Spleen (tissue), 11 donors: ENCODE data around the gene NUP98. TPM values are rescaled to one million over a fixed set of nuclear protein-coding genes. Genes with fewer than 3 reads are reported as not detected.
"Not testable (repeated sequence)": the region's sequence is repeated elsewhere in the genome, so short reads cannot be mapped to it uniquely, and the experiment has no call there.

Experiments used
- DNase-seq: peaks from one replicate; pipeline ENCODE4 v3.0.0-alpha.2; 2020
- H3K27ac ChIP-seq, 8 donors: fragments of 200-600 bp; sonication (generic) in 7 of 8; 1 replicate in 4 of 8; 2 replicates in 4 of 8; pipeline versions ENCODE4 v1.5.0 to v1.8.0; 2016 to 2021; ENCODE audit warnings: inconsistent platforms in 4 of 8, mild to moderate bottlenecking in 4 of 8, moderate library complexity in 1 of 8
- H3K27me3 ChIP-seq, 7 donors: fragments of 200-600 bp; sonication (generic) in 6 of 7; replicated peaks in 1 of 7; 1 replicate in 4 of 7; 2 replicates in 3 of 7; pipeline versions ENCODE4 v1.5.0 to v1.8.0; 2016 to 2021; ENCODE audit warnings: inconsistent platforms in 3 of 7, mild to moderate bottlenecking in 1 of 7
- H3K36me3 ChIP-seq, 6 donors: fragments of 200-600 bp; sonication (generic) in 5 of 6; 1 replicate in 4 of 6; 2 replicates in 2 of 6; pipeline versions ENCODE4 v1.5.0 to v1.8.0; 2016 to 2021; ENCODE audit warnings: inconsistent platforms in 2 of 6
- H3K4me1 ChIP-seq, 6 donors: fragments of 200-600 bp; sonication (generic) in 5 of 6; 1 replicate in 3 of 6; 2 replicates in 3 of 6; pipeline versions ENCODE4 v1.5.0 to v1.8.0; 2016 to 2021; ENCODE audit warnings: inconsistent platforms in 3 of 6
- H3K4me3 ChIP-seq, 8 donors: fragments of 200-600 bp; sonication (generic) in 7 of 8; 1 replicate in 4 of 8; 2 replicates in 4 of 8; pipeline versions ENCODE4 v1.5.0 to v1.8.0; 2016 to 2021; ENCODE audit warnings: inconsistent platforms in 4 of 8, mild to moderate bottlenecking in 4 of 8, moderate library complexity in 2 of 8
- H3K9me3 ChIP-seq, 8 donors: fragments of 200-600 bp; sonication (generic) in 7 of 8; 1 replicate in 4 of 8; 2 replicates in 4 of 8; pipeline versions ENCODE4 v1.5.0 to v1.8.0; 2016 to 2021; ENCODE audit warnings: inconsistent platforms in 4 of 8
- CTCF ChIP-seq, 11 experiments: fragments of 200-600 bp in 7 of 11; fragments of 450-650 bp in 4 of 11; sonication (generic) in 4 of 11; IDR thresholded peaks in 8 of 11; conservative IDR thresholded peaks in 3 of 11; 1 replicate in 7 of 11; 2 replicates in 4 of 11; pipeline versions ENCODE4 v1.4.0 to v1.8.0; 2016 to 2021; ENCODE audit warnings: antibody characterized with exemption in 11 of 11, inconsistent platforms in 4 of 11, mild to moderate bottlenecking in 1 of 11
- POLR2A ChIP-seq, 3 donors: fragments of 450-650 bp; IDR thresholded peaks; one replicate each; pipeline ENCODE4 v1.5.1; 2017; ENCODE audit warnings: antibody characterized with exemption in 3 of 3, mild to moderate bottlenecking in 1 of 3
- POLR2AphosphoS5 ChIP-seq, 3 donors: sonication (generic); formaldehyde crosslinking; IDR thresholded peaks; one replicate each; pipeline ENCODE4 v1.5.1; 2017; ENCODE audit warnings: antibody characterized with exemption in 3 of 3
- WGBS, 5 donors: extraction: QIAGEN DNeasy Blood & Tissue Kit in 3 of 5; methylation state at CpG; one replicate each; pipeline versions ENCODE4 v1.1.5 to v1.1.7; 2013 to 2018; 5-methylcytosine and 5-hydroxymethylcytosine counted together
- intact Hi-C: fragments of 100-400 bp; cut with DNase I; formaldehyde crosslinking; loops from one replicate; pipeline ENCODE4 v1.15.0; 2023; ENCODE audit warnings: low total_unique reads
- polyA plus RNA-seq, 3 donors: library from polyadenylated mRNA; stranded (reverse); fragments of 200-250 nt; gene quantifications; one replicate each; pipeline ENCODE4 v1.2.1, GENCODE V29; 2013
- total RNA-seq, 7 donors: library from RNA; depleted of rRNA in 3 of 7; stranded (reverse); fragments of >200 nt in 3 of 7; fragmentation: NEBNext Ultra II Directional in 4 of 7; extraction: Animal tissue kit (Norgen Biotek cat#: 25700) in 4 of 7; gene quantifications; one replicate each; pipeline versions ENCODE4 v1.1.0 to v1.2.1, GENCODE V29; 2016 to 2021
- donor health status: healthy with polysubstance abuse.
- donor health status: DM: no; HTN: no; CAD: no; lungs with moderate emphysema.
- donor health status: DM: no; HTN: no; CAD: no.
- donor health status: Bipolar disorder and iron deficiency.
- donor health status: healthy.
- donor health status: DM: no; HTN: no; CAD: no.
- donor health status: DM: yes; HTN: yes; CAD: no.

The NUP98 gene
- total and polyA plus RNA-seq, 10 donors: 12.6 to 171 (median 88.7) TPM

- H3K9me3 ChIP-seq, intact Hi-C loops, DNase-seq, H3K4me3 ChIP-seq, H3K27me3 ChIP-seq: not testable (repeated sequence)
- Histone ChIP-seq H3K27ac (peak overlapping the region in 2 of 8 donors; percentile 100), H3K4me1 (peaks cover 20 to 80% (median 53%) of the 10 kb centered on the region in 6 donors), H3K36me3 (peaks cover 0 to 51% (median 24%) of the 10 kb centered on the region in 6 donors)
- 89 to 96% (median 95%) methylated on average over 10 of the region's 10 CpGs for WGBS, 5 donors
- TF ChIP-seq POLR2AphosphoS5 (IDR thresholded peaks at IDR 0.05): peak in 1 of 3 donors; percentile 13
Measured at GRCh38 chr11:3794387-3794786, 3.0 kb downstream of the NUP98 start.

GRCh38 chr11:3786781-3787428 is 10.4 kb downstream of the NUP98 start:
- Histone ChIP-seq H3K9me3 (no peaks in the 10 kb centered on the region), H3K4me1 (peaks cover 33 to 99% (median 71%) of the 10 kb centered on the region in 6 donors), H3K27me3 (no peaks in the 10 kb centered on the region), H3K27ac (peak overlapping the region in 7 of 8 donors; percentile 77 to 93 (median 78)), H3K4me3 (peak overlapping the region in 1 of 8 donors; percentile 49), H3K36me3 (peaks cover 0 to 42% (median 4%) of the 10 kb centered on the region in 6 donors)
- DNase-seq: no peak
- TF ChIP-seq POLR2AphosphoS5 (IDR thresholded peaks at IDR 0.05) (no peak), CTCF (IDR thresholded peaks at IDR 0.05 in 8 of 11, conservative IDR thresholded peaks at IDR 0.05 in 3 of 11) (no peak), POLR2A (IDR thresholded peaks at IDR 0.05) (no peak)
- 51 to 64% (median 56%) methylated on average over 8 of the region's 8 CpGs for WGBS, 5 donors
- intact Hi-C loops: no loop called here

- H3K27me3 ChIP-seq: no peaks in the 10 kb centered on the region
- H3K36me3 ChIP-seq: peaks cover under 1 to 49% (median 18%) of the 10 kb centered on the region in 6 donors
- intact Hi-C loops: no loop called here
- peak overlapping the region in 4 of 8 donors; percentile 78 to 93 (median 88) for H3K27ac ChIP-seq
- peaks cover 33 to 82% (median 63%) of the 10 kb centered on the region in 6 donors for H3K4me1 ChIP-seq
- no peak for DNase-seq
- WGBS, 5 donors: 54 to 84% (median 67%) methylated on average over 4 of the region's 4 CpGs
- H3K4me3 ChIP-seq: no peak overlapping the region
- TF ChIP-seq POLR2A (IDR thresholded peaks at IDR 0.05) (no peak), POLR2AphosphoS5 (IDR thresholded peaks at IDR 0.05) (no peak), CTCF (IDR thresholded peaks at IDR 0.05 in 8 of 11, conservative IDR thresholded peaks at IDR 0.05 in 3 of 11) (no peak)
- no peaks in the 10 kb centered on the region for H3K9me3 ChIP-seq
Measured at GRCh38 chr11:3783611-3784010, 13.7 kb downstream of the NUP98 start.

GRCh38 chr11:3782963-3783362 is 14.4 kb downstream of the NUP98 start:
- peaks cover 33 to 75% (median 57%) of the 10 kb centered on the region in 6 donors for H3K4me1 ChIP-seq
- H3K36me3 ChIP-seq: peaks cover 4 to 56% (median 25%) of the 10 kb centered on the region in 6 donors
- no peak overlapping the region for H3K4me3 ChIP-seq
- no peak for DNase-seq
- WGBS, 5 donors: 85 to 93% (median 91%) methylated on average over 5 of the region's 5 CpGs
- TF ChIP-seq CTCF (IDR thresholded peaks at IDR 0.05 in 8 of 11, conservative IDR thresholded peaks at IDR 0.05 in 3 of 11): no peak
- no peak for TF ChIP-seq POLR2AphosphoS5 (IDR thresholded peaks at IDR 0.05)
- TF ChIP-seq POLR2A (IDR thresholded peaks at IDR 0.05): no peak
- H3K9me3 ChIP-seq: no peaks in the 10 kb centered on the region
- intact Hi-C loops: no loop called here
- peak overlapping the region in 3 of 8 donors; percentile 44 to 93 (median 88) for H3K27ac ChIP-seq
- H3K27me3 ChIP-seq: no peaks in the 10 kb centered on the region
